Neural cell (in vitro differentiated cells): ENCODE measurements around the gene SLC25A42. TPM values are rescaled to one million over a fixed set of nuclear protein-coding genes. Genes with fewer than 3 reads are reported as not detected.

Experiments
- H2AFZ ChIP-seq: fragments of 200-600, 300-800 bp; sonication (generic), shearing (Covaris generic); 2 replicates; pipeline ENCODE4 v1.6.0; 2014; ENCODE audit warnings: low read depth, mild to moderate bottlenecking, antibody characterized with exemption, low read length, moderate library complexity
- H3F3A ChIP-seq: fragments of 200-600 bp; shearing (Covaris generic); 2 replicates; pipeline ENCODE4 v1.6.1; 2016; ENCODE audit warnings: mild to moderate bottlenecking, moderate library complexity, mixed read lengths, antibody characterized with exemption, low read length; ENCODE audit not compliant: insufficient read depth, poor library complexity, severe bottlenecking
- H3K27ac ChIP-seq: fragments of 200-600, 300-800 bp; sonication (generic), shearing (Covaris generic); 2 replicates; pipeline ENCODE4 v1.5.1; 2014; ENCODE audit warnings: mild to moderate bottlenecking, low read length, moderate library complexity
- H3K27me3 ChIP-seq: fragments of 300-800, 200-600 bp; sonication (generic), shearing (Covaris generic); 2 replicates; pipeline ENCODE4 v1.6.0; 2014; ENCODE audit warnings: mild to moderate bottlenecking, low read depth, low read length, moderate library complexity; ENCODE audit not compliant: insufficient read depth
- H3K36me3 ChIP-seq: fragments of 300-800, 200-600 bp; sonication (generic), shearing (Covaris generic); 2 replicates; pipeline ENCODE4 v1.5.1; 2014; ENCODE audit warnings: mild to moderate bottlenecking, antibody characterized with exemption, low read length, moderate library complexity; ENCODE audit not compliant: insufficient read depth
- H3K4me2 ChIP-seq: fragments of 300-800, 200-600 bp; sonication (generic), shearing (Covaris generic); 2 replicates; pipeline ENCODE4 v1.6.0; 2014; ENCODE audit warnings: mild to moderate bottlenecking, low read length
- H3K4me3 ChIP-seq: fragments of 300-800, 200-600 bp; sonication (generic), shearing (Covaris generic); 2 replicates; pipeline ENCODE4 v1.5.1; 2014; ENCODE audit warnings: mild to moderate bottlenecking, low read length, moderate library complexity
- H3K79me2 ChIP-seq: fragments of 200-600 bp; shearing (Covaris generic); replicated peaks from 2 replicates; pipeline ENCODE4 v1.6.0; 2014; ENCODE audit warnings: mild to moderate bottlenecking, low read length, moderate library complexity; ENCODE audit not compliant: insufficient read depth
- H3K9ac ChIP-seq: fragments of 300-800, 200-600 bp; sonication (generic), shearing (Covaris generic); 2 replicates; pipeline ENCODE4 v1.6.1; 2016; ENCODE audit warnings: mild to moderate bottlenecking, low read length, mixed read lengths
- H3K9me2 ChIP-seq: fragments of 200-600 bp; shearing (Covaris generic); 2 replicates; pipeline ENCODE4 v1.6.1; 2016; ENCODE audit warnings: mild to moderate bottlenecking, low read length, mixed read lengths; ENCODE audit not compliant: insufficient read depth
- H3K9me3 ChIP-seq: fragments of 200-600, 300-800 bp; sonication (generic), shearing (Covaris generic); 2 replicates; pipeline ENCODE4 v1.6.1; 2016; ENCODE audit warnings: mild to moderate bottlenecking, mixed run types, low read length, moderate library complexity, mixed read lengths
- H4K20me1 ChIP-seq: fragments of 200-600 bp; shearing (Covaris generic); 2 replicates; pipeline ENCODE4 v1.6.1; 2016; ENCODE audit warnings: mild to moderate bottlenecking, mixed run types; ENCODE audit not compliant: insufficient read depth
- CTCF ChIP-seq: fragments of 450-650 bp; IDR thresholded peaks from 2 replicates; pipeline ENCODE4 v1.5.1; 2014; ENCODE audit warnings: antibody characterized with exemption, mild to moderate bottlenecking, moderate library complexity; ENCODE audit not compliant: poor library complexity, severe bottlenecking
- EP300 ChIP-seq: fragments of 450-650 bp; conservative IDR thresholded peaks from 2 replicates; pipeline ENCODE4 v1.6.1; 2014; ENCODE audit warnings: antibody characterized with exemption, mild to moderate bottlenecking, moderate library complexity; ENCODE audit not compliant: poor library complexity, severe bottlenecking
- EZH2 ChIP-seq: fragments of 200-600, 300-800 bp; shearing (Covaris generic), sonication (generic); IDR thresholded peaks from 2 replicates; pipeline ENCODE4 v1.6.1; 2014; ENCODE audit warnings: antibody characterized with exemption, low read length, borderline replicate concordance, mild to moderate bottlenecking; ENCODE audit not compliant: insufficient read depth, poor library complexity, severe bottlenecking
- MXI1 ChIP-seq: fragments of 450-650 bp; conservative IDR thresholded peaks from 2 replicates; pipeline ENCODE4 v1.6.1; 2014; ENCODE audit warnings: antibody characterized with exemption, mild to moderate bottlenecking; ENCODE audit not compliant: poor library complexity, severe bottlenecking
- POLR2AphosphoS5 ChIP-seq: IDR thresholded peaks from 2 replicates; pipeline ENCODE4 v1.6.1; 2012
- RAD21 ChIP-seq: fragments of 450-650 bp; conservative IDR thresholded peaks from 2 replicates; pipeline ENCODE4 v1.6.1; 2014; ENCODE audit warnings: antibody characterized with exemption, mild to moderate bottlenecking, moderate library complexity
- REST ChIP-seq: IDR thresholded peaks from 2 replicates; pipeline ENCODE4 v1.6.1; 2012; ENCODE audit warnings: borderline replicate concordance
- SMC3 ChIP-seq: fragments of 450-650 bp; conservative IDR thresholded peaks from 2 replicates; pipeline ENCODE4 v1.6.1; 2014; ENCODE audit warnings: antibody characterized with exemption, mild to moderate bottlenecking, moderate library complexity; ENCODE audit not compliant: poor library complexity
- TAF1 ChIP-seq: IDR thresholded peaks from 2 replicates; pipeline ENCODE4 v1.6.1; 2012; ENCODE audit warnings: low read depth
- polyA plus RNA-seq: library from polyadenylated mRNA; depleted of rRNA; stranded (reverse); fragments of >200 nt; gene quantifications from 2 replicates; pipeline ENCODE4 v1.2.3, GENCODE V29; 2014

Gene SLC25A42
- polyA plus RNA-seq, 1 donor from 2014 or later: 22.7 TPM

- Histone ChIP-seq H3K36me3 (no peaks in the 10 kb centered on the region), H3F3A (no peaks in the 10 kb centered on the region), H3K9ac (no peak overlapping the region), H3K27ac (no peak overlapping the region), H3K9me2 (no peaks in the 10 kb centered on the region), H3K79me2 (no peaks in the 10 kb centered on the region), H3K27me3 (no peaks in the 10 kb centered on the region), H3K4me2 (no peak overlapping the region), H3K4me3 (no peak overlapping the region), H2AFZ (no peak overlapping the region), H3K9me3 (no peaks in the 10 kb centered on the region), H4K20me1 (no peaks in the 10 kb centered on the region)
- TF ChIP-seq MXI1 (no peak), SMC3 (no peak), REST (no peak), EP300 (no peak), TAF1 (no peak), RAD21 (no peak), EZH2 (no peak), POLR2AphosphoS5 (no peak), CTCF (no peak)
Observed at GRCh38 chr19:19043881-19044280, 19.9 kb upstream of the SLC25A42 start.

GRCh38 chr19:19049406-19049805 is 14.4 kb upstream of the SLC25A42 start:
- H4K20me1 ChIP-seq: no peaks in the 10 kb centered on the region
- TF ChIP-seq SMC3 (no peak), REST (no peak), CTCF (no peak), EP300 (no peak), TAF1 (no peak), EZH2 (no peak), RAD21 (no peak), POLR2AphosphoS5 (no peak), MXI1 (no peak)
- no peaks in the 10 kb centered on the region for H3K27me3 ChIP-seq
- H3F3A ChIP-seq: no peaks in the 10 kb centered on the region
- H3K27ac ChIP-seq: no peak overlapping the region
- no peaks in the 10 kb centered on the region for H3K9me3 ChIP-seq
- no peaks in the 10 kb centered on the region for H3K36me3 ChIP-seq
- no peak overlapping the region for H3K4me3 ChIP-seq
- no peak overlapping the region for H3K9ac ChIP-seq
- H2AFZ ChIP-seq: no peak overlapping the region
- H3K4me2 ChIP-seq: no peak overlapping the region
- H3K9me2 ChIP-seq: no peaks in the 10 kb centered on the region
- no peaks in the 10 kb centered on the region for H3K79me2 ChIP-seq
